ENCODE results near the gene TOM1L2. TPM values are rescaled to one million over a fixed set of nuclear protein-coding genes. Genes with fewer than 3 reads are reported as not detected.

Gene TOM1L2
- total RNA-seq, 1 donor from 2014 or later, result 4.3 TPM

GRCh38 chr17:17813725-17814095, 158.5 kb downstream of the TOM1L2 start:
- no peak for TF ChIP-seq EZH2 (IDR thresholded peaks at IDR 0.05)
- TF ChIP-seq CTCF (IDR thresholded peaks at IDR 0.05), result no peak
- no peak for TF ChIP-seq EZH2phosphoT487 (IDR thresholded peaks at IDR 0.05)
- no peaks in the 10 kb centered on the region for H3K36me3 ChIP-seq
- peaks cover 40% of the 10 kb centered on the region for H3F3A ChIP-seq (ENCODE audit: low read depth)
- H3K36me3 Mint-ChIP-seq, result peaks cover 8% of the 10 kb centered on the region
- H3K4me1 Mint-ChIP-seq, result peaks cover 39% of the 10 kb centered on the region
- H4K20me1 ChIP-seq (ENCODE audit: low read depth), result peaks cover 78% of the 10 kb centered on the region
- no peak overlapping the region for H2AFZ ChIP-seq (replicated peaks)
- H3K27ac Mint-ChIP-seq, result no peak overlapping the region
- no peaks in the 10 kb centered on the region for H3K9me3 Mint-ChIP-seq
- H3K27me3 Mint-ChIP-seq (ENCODE audit: insufficient read depth, low read depth), result peaks cover 9% of the 10 kb centered on the region
- H3K4me1 ChIP-seq, result peaks cover 29% of the 10 kb centered on the region
- no peaks in the 10 kb centered on the region for H3K79me2 ChIP-seq (ENCODE audit: low read depth)
- peaks cover 23% of the 10 kb centered on the region for H3K27me3 ChIP-seq
- no peak overlapping the region for H3K4me3 Mint-ChIP-seq
- no peak overlapping the region for H3K4me3 ChIP-seq
- H3K9ac ChIP-seq, result no peak overlapping the region
- H3K27ac ChIP-seq, result no peak overlapping the region
- H3K4me2 ChIP-seq, result no peak overlapping the region
- no peaks in the 10 kb centered on the region for H3K9me3 ChIP-seq (ENCODE audit: low read depth)
- no peak for DNase-seq (ENCODE audit: low spot score)

GRCh38 chr17:17813055-17813724, 159.0 kb downstream of the TOM1L2 start:
- Histone ChIP-seq H3K36me3 (no peaks in the 10 kb centered on the region), H2AFZ (replicated peaks) (no peak overlapping the region), H3F3A (ENCODE audit: low read depth) (peaks cover 42% of the 10 kb centered on the region), H3K27ac (no peak overlapping the region), H3K4me2 (no peak overlapping the region), H4K20me1 (ENCODE audit: low read depth) (peaks cover 78% of the 10 kb centered on the region), H3K4me1 (peaks cover 30% of the 10 kb centered on the region), H3K4me3 (no peak overlapping the region), H3K9ac (no peak overlapping the region), H3K9me3 (ENCODE audit: low read depth) (no peaks in the 10 kb centered on the region), H3K27me3 (peaks cover 27% of the 10 kb centered on the region), H3K79me2 (ENCODE audit: low read depth) (no peaks in the 10 kb centered on the region)
- no peak for DNase-seq (ENCODE audit: low spot score)
- Mint-ChIP-seq H3K27ac (no peak overlapping the region), H3K4me1 (peaks cover 37% of the 10 kb centered on the region), H3K27me3 (ENCODE audit: insufficient read depth, low read depth) (peaks cover 10% of the 10 kb centered on the region), H3K9me3 (no peaks in the 10 kb centered on the region), H3K4me3 (no peak overlapping the region), H3K36me3 (peaks cover 5% of the 10 kb centered on the region)
- TF ChIP-seq EZH2 (IDR thresholded peaks at IDR 0.05) (no peak), EZH2phosphoT487 (IDR thresholded peaks at IDR 0.05) (no peak)

- H3K27ac Mint-ChIP-seq, result peak overlapping the region; percentile 76
- peaks cover 42% of the 10 kb centered on the region for H3F3A ChIP-seq (ENCODE audit: low read depth)
- H3K9me3 Mint-ChIP-seq, result no peaks in the 10 kb centered on the region
- peaks cover 27% of the 10 kb centered on the region for H3K27me3 ChIP-seq
- peaks cover 40% of the 10 kb centered on the region for H3K4me1 Mint-ChIP-seq
- peaks cover 5% of the 10 kb centered on the region for H3K36me3 Mint-ChIP-seq
- peak; percentile 83 for DNase-seq (ENCODE audit: low spot score)
- peaks cover 13% of the 10 kb centered on the region for H3K27me3 Mint-ChIP-seq (ENCODE audit: insufficient read depth, low read depth)
- no peaks in the 10 kb centered on the region for H3K36me3 ChIP-seq
- peaks cover 80% of the 10 kb centered on the region for H4K20me1 ChIP-seq (ENCODE audit: low read depth)
- no peak overlapping the region for H2AFZ ChIP-seq (replicated peaks)
- TF ChIP-seq EZH2phosphoT487 (IDR thresholded peaks at IDR 0.05) (no peak), CTCF (IDR thresholded peaks at IDR 0.05) (peak; percentile 100), EZH2 (IDR thresholded peaks at IDR 0.05) (no peak)
- peak overlapping the region; percentile 60 for H3K4me2 ChIP-seq
- H3K27ac ChIP-seq, result no peak overlapping the region
- H3K4me1 ChIP-seq, result peaks cover 30% of the 10 kb centered on the region
- peak overlapping the region; percentile 48 for H3K4me3 Mint-ChIP-seq
- no peaks in the 10 kb centered on the region for H3K79me2 ChIP-seq (ENCODE audit: low read depth)
- no peaks in the 10 kb centered on the region for H3K9me3 ChIP-seq (ENCODE audit: low read depth)
- H3K4me3 ChIP-seq, result no peak overlapping the region
- H3K9ac ChIP-seq, result no peak overlapping the region
Measured at GRCh38 chr17:17812211-17813054, 159.8 kb downstream of the TOM1L2 start.
